Inferior parietal cortex (tissue), 1 donor: ENCODE results near the gene TMPRSS11F.
"Not testable (repeated sequence)": the region's sequence is repeated elsewhere in the genome, so short reads cannot be mapped to it uniquely, and the experiment has no call there.

Experiments used
- DNase-seq: peaks from one replicate; pipeline ENCODE4 v3.0.0-alpha.2; 2016; ENCODE audit errors: extremely low spot score

The TMPRSS11F gene

GRCh38 chr4:68129793-68130192 lies at the start of gene TMPRSS11F:
TMPRSS11F (minus strand) TSS chr4:68129869; CDS start chr4:68129820, 49 bp downstream.
- no peak for DNase-seq

- DNase-seq = no peak
Observed at GRCh38 chr4:68176904-68177303, 47.2 kb upstream of the TMPRSS11F start.

GRCh38 chr4:68176500-68176899 lies 46.8 kb upstream of the TMPRSS11F start:
- no peak for DNase-seq

GRCh38 chr4:68175562-68176155 lies 46.0 kb upstream of the TMPRSS11F start:
- DNase-seq = peak; percentile 91

GRCh38 chr4:68174389-68174788 lies 44.7 kb upstream of the TMPRSS11F start:
- DNase-seq = not testable (repeated sequence)

- not testable (repeated sequence) for DNase-seq
Observed at GRCh38 chr4:68172147-68172546, 42.5 kb upstream of the TMPRSS11F start.

- peak; percentile 66 for DNase-seq
Observed at GRCh38 chr4:68167706-68168105, 38.0 kb upstream of the TMPRSS11F start.

- no peak for DNase-seq
Observed at GRCh38 chr4:68167166-68167565, 37.5 kb upstream of the TMPRSS11F start.

- no peak for DNase-seq
Observed at GRCh38 chr4:68163754-68164153, 34.1 kb upstream of the TMPRSS11F start.

- DNase-seq = no peak
Observed at GRCh38 chr4:68162196-68162595, 32.5 kb upstream of the TMPRSS11F start.

GRCh38 chr4:68152411-68152810 lies 22.7 kb upstream of the TMPRSS11F start:
- DNase-seq = no peak

GRCh38 chr4:68148800-68149685 lies 19.4 kb upstream of the TMPRSS11F start:
- no peak for DNase-seq

- DNase-seq = no peak
Observed at GRCh38 chr4:68147079-68147478, 17.4 kb upstream of the TMPRSS11F start.

- peak; percentile 9 for DNase-seq
Observed at GRCh38 chr4:68145261-68145660, 15.6 kb upstream of the TMPRSS11F start.

- DNase-seq = no peak
Observed at GRCh38 chr4:68141852-68142251, 12.2 kb upstream of the TMPRSS11F start.

GRCh38 chr4:68132342-68132741 lies 2.7 kb upstream of the TMPRSS11F start:
- DNase-seq = no peak

- no peak for DNase-seq
Observed at GRCh38 chr4:68124262-68124661, 5.4 kb downstream of the TMPRSS11F start.

- DNase-seq = no peak
Observed at GRCh38 chr4:68123525-68123924, 6.1 kb downstream of the TMPRSS11F start.

GRCh38 chr4:68119921-68120320 lies 9.7 kb downstream of the TMPRSS11F start:
- no peak for DNase-seq

- no peak for DNase-seq
Observed at GRCh38 chr4:68110441-68110840, 19.2 kb downstream of the TMPRSS11F start.

GRCh38 chr4:68109868-68110267 lies 19.8 kb downstream of the TMPRSS11F start:
- no peak for DNase-seq

- DNase-seq = no peak
Observed at GRCh38 chr4:68082758-68083157, 46.9 kb downstream of the TMPRSS11F start.

GRCh38 chr4:68079928-68080327 lies 49.7 kb downstream of the TMPRSS11F start:
- DNase-seq = no peak
